Measurements from ENCODE around the gene STX18.

STX18 gene

DNA sequence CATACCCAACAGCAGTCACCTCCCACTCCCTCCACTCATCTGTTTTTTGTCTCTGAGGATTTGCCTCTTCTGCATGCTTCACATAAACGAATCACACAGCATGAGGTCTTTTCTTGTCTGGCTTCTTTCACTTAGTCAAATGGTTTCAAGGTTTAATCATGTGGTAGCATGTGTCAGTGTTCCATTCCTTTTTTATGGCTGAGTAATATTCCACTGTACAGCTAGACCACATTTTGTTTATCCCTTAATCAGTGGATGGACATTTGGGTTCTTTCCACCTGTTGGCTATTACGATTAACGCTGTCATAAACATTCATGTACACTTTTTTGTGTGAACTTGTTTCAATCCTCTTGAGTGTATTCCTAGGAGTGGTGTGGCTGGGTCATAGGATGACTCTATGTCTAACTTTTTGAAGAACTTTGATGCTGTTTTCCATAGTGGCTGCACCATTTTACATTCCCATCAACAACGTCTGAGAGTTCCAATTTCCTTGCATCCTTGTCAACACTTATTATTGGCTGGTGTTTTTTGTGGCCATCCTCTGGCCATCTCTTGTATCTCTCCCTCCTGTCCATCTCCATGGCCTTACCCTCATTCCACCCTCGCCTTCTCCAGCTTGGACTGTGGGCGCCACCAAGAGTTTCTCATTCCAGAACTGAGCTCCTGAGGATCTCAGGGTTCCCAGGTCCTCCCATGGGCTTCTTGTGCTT, 167.3 kb downstream of the STX18 start:
- no peak for FAIRE-seq

All from colon (tissue), 2 donors.